ENCODE measurements around the gene CKMT1A.
A peak's percentile ranks its signal among the peaks of the same experiment; 100 is the strongest.
"Not testable (repeated sequence)": the region's sequence is repeated elsewhere in the genome, so short reads cannot be mapped to it uniquely, and the experiment has no call there.

CKMT1A gene

DNA sequence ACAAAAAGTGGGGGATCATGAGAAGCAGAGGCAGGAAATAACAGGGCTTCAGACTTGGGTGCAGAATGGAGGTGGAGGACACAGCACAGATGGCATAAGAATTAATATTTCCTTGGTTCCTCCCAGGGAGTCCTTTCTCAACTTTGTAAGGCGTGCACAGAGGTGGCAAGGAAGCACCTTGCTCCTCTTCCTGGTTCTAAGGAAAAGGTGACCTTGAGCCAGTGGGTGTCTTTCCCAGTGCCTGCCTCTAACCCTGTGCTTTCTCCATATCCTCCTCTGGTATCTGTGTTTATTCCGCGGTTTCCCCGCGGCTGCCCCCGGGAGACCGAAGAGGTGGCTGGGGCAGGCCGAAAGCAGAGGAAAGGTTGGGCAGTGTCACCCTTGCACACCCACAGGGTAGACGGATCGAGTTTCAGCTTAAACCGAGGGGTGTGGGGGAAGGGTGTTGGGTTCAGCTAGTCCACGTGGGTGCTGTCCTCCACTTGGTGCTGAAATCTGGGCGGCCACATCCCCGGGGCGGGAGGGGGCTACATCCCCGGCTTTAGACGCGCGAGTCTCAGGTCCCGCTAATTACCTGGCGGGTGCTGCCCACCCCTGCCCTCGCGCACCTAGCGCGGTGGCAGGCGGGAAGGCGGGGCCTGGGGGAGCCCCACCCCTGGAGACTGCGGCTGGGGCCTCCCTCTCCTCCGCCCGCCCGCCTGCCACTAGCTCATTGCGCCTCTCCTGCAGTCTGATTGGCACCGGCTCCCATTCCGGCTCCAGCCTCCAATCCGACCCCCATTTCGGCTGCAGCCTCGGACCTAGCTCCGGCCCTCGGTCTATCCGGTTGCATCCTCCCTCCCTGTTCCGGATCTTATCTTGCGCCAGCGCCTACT, at the start of gene CKMT1A:
Gene CKMT1A (plus strand): TSS at position 712 of the 875 bp plus-strand sequence. CDS start 192 bp downstream, outside the sequence.
- DNase-seq = not testable (repeated sequence)

DNA sequence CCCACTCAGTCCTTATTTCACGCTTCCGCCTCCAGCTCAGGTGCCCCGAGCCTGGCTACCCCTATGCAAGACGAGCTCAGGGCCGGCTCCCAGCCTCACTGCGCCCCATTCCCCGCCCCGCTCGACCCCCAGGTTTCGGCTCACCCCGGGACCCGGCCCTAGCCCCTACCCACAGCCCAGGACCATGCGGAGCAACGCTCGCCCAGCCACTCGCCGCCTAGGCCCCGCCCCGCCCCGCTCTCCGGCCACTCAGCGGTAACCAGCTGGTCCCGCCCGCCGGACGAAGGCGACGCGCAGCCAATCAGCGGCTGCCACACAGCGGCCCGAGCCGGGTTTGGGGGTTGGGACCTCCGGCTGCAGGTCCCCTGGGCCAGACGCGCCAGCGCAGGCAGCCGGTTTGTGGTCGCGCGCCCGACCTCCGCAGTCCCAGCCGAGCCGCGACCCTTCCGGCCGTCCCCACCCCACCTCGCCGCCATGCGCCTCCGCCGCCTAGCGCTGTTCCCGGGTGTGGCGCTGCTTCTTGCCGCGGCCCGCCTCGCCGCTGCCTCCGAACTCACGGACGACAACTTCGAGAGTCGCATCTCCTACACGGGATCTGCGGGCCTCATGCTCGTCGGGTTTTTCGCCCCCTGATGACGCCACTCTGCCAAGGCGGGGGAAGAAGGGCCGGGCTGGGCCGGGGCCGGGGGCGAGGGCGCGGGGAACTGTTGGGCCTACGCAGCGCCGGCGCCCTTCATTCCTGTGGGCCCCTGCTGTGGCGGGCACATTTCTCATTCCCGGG, 44.8 kb upstream of the CKMT1A start, which contains the start of gene CATSPER2:
Gene CATSPER2 (minus strand): TSS at position 196 of the 781 bp plus-strand sequence. CDS start 783 bp downstream, outside the sequence.
- no peak for DNase-seq

DNA sequence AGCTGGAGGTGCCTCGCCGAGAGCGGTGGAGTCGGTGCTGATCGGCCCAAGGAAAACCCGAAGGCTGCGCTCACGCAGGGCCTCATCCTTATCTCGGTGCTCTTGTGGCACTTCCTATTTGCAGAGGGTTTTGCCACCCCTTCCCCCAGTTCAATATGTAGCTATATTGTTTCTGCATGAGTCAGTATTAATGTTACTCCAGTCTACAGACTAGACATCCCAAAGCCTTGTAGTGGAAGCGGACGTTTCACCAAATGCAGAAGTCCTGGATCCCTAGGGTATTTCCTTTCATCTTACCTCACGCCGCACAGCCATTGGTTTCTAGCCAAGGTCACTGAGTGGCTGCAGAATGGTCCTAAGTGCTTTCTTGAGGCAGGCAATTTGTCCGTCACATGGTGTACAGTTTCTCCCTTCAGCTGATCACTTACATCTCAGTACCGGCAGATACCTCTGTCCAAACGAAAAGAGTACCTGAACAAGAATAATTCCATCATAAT, 44.2 kb upstream of the CKMT1A start:
- not testable (repeated sequence) for DNase-seq

DNA sequence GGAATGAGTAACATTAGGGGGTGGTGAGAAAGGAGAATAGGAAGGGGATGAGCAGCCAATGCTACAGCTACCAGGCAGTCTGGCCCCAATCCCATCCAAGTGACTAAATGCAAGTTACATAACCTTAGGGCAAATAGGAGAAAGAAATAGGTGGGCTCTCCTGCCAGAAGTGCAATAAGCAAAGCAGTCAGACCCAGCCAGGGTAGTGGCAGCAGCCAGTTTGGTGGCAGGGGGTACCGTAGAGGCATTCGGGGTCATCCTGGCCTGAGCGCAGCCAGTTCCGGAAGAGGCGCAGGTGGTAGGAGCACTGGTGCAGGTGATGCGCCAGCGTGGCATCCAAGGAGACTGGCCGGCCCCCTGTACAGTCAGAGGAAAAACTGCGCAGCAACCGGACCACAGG, 33.9 kb upstream of the CKMT1A start:
- DNase-seq = not testable (repeated sequence)

DNA sequence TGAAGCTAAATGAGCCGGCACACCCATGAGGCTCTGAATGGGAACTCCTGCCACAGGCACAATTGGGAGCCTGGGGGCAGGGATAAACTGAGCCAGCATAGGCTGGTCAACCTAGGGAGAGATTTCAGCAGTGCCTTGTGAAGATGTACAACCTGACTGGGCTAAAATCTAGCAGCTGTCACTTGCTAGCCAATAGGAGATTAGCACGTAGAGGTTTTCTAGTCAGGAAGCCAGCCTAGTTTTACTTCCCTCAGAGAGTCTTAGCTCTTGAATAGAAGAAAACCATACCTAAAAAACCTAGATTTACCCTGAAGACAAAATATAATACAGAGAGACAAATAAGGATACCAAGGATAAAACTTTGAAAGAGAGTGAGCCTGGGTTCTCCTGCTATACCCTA, 31.4 kb upstream of the CKMT1A start:
- DNase-seq = not testable (repeated sequence)

DNA sequence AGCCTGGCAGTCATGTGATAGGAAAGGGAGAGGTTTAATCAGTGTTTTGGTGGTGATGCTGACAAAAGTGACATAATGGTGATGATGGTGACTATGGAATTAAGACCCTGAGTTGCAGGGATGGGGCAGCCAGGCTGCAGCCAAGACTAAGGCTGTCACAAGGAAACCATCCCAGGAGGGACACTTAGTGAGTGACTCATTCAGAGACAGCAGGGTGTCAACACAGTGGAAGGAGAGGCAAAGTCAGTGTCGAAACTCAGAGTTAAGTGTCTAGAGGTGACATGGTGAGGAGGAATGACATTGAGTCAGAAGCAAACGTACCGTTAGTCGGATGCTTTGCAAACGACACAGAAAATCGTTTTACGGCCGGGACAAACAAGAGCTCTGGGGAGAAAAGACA, 30.3 kb upstream of the CKMT1A start:
- not testable (repeated sequence) for DNase-seq

DNA sequence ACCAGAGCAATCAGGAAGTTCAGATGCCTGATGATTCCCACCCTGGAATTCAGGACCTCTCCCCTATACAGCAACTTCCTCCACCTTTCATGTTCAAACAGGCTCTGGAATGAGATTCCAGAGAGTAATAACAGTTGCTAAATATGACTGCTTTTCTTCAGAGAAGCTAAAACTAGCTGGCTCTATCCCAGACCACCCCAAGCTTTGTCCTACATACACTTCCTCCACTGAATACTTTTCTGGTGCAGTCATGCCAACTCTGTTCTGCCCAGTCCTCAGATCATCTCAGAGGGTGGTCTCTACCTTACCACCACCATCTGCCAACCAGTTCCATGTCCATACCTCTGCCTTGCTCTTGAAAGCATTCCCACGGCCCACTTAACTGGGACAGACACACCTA, 27.5 kb upstream of the CKMT1A start:
- not testable (repeated sequence) for DNase-seq

DNA sequence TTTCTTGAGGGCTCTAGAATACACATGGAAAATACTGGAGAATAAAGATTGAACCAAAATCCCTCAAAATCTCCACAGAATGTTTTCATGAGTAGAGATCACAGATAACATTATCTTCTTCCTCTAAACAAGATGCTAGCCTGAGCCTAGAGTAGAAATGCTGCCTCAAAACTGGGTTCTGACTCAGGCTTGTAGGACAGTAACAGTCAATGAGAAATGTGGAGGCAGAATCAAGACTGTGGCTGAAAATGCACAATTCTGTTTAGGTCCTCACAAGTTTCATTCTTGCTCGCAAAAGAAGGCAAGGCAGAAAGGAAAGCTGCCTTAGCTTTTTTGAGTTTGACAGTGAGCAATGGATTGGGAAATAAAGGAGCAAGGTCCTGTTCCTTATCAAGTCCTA, 19.5 kb upstream of the CKMT1A start:
- not testable (repeated sequence) for DNase-seq

DNA sequence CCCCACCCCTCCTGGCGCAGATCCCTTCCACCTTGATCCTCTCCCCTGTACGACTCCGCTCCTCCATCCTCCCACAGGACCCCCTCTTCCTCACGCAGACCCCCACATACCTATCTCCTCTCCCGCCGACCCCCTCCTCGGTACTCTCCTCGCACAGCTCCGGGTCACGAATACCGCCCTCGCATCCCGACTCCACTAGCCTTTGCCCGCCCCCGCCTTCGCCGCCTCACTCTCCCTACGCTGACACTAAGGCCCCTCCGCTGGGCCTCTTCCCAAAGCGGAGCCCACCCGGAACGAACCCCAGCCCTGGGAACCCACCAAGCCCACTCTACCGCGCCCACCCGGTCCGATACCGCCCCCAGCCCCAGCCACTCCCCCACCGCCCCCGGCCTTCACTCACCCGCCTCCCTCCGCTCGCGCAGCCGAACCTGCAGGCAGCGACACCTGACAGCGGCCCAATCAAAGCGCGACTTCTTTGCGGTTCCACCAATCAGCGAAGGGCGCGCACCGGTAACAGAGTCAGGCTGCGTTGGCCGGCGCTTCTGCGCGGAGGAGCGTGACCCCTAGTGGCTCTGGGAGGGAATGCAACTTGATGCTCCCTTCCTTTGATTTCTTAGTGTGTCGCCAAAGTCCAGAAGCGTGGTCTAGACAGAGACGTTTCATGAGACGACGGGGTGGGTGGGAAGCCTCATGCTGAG, 3.9 kb upstream of the CKMT1A start:
- DNase-seq = not testable (repeated sequence)

DNA sequence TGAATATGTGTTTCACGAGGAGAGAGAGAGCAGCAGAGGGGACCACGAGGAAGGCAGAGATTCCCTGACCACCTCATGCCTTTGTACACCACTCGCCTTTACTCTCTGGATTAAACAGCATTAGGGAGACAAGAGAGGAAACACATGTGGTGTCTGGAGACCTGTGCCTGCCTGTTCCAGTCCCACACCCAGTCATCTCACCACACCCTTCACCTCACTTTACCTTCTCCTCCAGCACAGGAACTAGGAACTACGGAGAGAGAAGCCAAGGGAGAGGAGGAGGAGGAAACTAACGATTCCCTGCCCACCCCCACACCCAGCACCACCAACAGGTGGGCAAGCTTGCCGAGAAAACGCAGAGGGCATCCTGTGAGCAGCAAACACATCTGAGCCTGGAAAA, 980 bp upstream of the CKMT1A start:
- DNase-seq = not testable (repeated sequence)

DNA sequence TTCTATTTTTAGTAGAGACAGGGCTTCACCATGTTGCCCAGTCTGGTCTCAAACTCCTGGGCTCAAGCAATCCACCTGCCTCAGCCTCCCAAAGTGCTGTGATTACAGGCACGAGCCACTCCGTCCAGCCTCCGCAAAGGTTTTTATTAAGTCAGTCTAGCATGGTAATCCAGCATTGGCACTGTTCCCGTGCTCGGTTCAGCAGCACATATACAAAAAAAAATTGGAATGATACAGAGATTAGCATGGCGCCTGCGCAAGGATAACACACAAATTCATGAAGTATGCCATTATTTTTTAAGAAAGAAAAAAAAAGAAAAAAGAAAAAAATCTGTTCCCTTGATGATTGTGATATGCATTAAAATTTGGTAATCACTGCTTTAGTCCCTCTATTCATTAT, 8.5 kb downstream of the CKMT1A start:
- no peak for DNase-seq

DNA sequence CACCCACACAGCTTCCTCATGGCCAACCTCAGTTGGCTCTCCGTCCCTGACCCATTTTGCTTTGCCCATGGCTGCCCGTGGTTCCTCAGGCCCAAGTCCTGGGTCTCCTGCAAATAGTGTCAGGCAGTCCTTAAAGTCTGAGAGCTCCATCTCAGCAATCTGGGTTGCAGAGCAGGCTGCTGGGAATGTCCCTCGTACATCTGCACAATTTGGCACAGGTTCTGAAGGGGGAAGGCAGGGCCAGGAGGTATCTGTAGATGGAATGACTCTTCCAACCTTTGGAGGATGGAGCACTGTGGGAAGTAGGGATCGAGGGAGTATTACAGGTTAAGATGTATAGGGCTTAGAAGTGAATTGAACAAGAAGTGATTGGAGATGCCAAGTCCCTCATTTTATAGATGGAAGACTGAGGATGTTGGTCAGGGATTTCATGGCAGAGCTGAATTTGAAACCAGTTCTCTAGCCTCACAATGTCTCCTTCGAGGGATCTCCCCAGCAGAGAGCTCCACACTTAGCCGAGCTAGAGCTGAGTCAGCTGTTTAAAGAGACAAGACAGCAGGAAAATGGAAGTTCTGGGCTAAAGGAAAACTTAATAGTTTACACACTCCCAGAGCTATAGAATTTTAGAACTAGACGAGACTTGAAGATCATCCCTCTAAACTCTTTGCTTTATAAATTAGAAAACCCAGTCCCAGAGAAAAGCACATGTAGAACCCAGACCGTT, 9.2 kb downstream of the CKMT1A start:
- no peak for DNase-seq

DNA sequence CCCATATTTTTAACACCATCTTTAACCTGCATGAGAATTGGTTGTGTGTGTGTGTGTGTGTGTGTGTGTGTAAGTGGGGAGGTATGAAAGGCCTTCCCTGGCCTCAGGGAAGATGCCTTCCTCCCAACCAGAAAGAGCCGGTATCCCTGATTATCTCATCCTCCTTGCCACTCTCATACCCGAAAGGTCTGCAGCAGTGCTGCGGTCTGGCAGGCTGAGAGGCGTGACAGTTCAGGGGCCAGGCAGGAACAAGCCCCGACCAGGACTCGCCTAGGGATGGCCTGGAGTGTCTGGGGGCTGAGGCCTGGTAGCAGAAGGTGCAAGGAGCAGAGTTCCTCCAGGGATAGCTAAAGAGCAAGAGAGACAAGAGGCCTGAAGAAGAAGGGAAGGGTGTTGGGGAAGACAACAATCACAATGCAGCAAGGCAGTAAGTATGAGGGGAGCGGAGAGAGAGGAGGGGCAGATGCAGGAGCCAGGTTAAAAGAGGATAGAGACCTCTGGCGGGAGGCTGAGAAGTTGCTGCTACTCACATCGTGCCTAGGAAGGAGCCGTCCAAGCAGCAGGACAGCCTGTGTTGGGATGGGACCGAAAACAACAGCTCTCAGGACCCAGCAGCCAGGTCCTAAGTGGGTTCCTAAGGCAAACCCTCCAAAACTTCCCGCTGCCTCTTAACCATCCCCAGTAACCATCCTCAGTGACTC, 16.9 kb downstream of the CKMT1A start:
- not testable (repeated sequence) for DNase-seq

DNA sequence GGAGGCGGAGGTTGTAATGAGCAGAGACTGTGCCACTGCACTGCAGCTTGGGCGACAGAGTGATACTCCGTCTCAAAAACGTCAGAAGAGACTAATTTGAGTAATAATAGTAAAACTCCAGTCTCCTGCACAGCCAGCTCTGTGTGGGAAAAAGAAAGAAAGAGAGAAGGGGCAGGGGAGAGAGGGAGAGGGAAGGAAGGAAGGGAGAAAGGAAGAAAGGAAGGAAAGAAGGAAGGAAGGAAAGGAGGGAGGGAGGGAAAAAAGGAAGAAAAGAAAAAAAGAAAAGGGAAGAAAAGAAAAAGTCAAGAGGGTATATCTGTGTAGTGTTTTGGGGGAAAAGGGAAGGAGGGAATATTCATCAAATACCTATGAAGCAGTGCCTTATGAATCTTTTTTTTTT, 29.5 kb downstream of the CKMT1A start:
- no peak for DNase-seq

DNA sequence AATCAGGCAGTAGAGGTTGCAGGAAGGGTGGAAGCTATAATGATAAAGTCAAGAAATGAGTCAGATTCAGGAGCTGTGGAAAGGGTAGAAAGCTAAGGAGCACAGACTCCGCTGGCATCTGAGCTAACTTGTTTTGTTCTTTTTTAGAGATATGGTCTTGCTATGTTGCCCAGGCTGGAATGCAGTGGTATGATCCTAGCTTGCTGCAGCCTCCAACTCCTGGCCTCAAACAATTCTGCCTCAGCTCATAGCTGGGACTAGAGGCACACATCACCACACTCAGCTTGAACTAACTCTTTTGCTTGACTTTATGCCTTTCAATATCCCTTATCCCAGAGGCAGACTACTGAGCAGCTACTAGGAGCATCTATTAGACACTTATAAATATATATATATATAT, 32.6 kb downstream of the CKMT1A start:
- DNase-seq = not testable (repeated sequence)

DNA sequence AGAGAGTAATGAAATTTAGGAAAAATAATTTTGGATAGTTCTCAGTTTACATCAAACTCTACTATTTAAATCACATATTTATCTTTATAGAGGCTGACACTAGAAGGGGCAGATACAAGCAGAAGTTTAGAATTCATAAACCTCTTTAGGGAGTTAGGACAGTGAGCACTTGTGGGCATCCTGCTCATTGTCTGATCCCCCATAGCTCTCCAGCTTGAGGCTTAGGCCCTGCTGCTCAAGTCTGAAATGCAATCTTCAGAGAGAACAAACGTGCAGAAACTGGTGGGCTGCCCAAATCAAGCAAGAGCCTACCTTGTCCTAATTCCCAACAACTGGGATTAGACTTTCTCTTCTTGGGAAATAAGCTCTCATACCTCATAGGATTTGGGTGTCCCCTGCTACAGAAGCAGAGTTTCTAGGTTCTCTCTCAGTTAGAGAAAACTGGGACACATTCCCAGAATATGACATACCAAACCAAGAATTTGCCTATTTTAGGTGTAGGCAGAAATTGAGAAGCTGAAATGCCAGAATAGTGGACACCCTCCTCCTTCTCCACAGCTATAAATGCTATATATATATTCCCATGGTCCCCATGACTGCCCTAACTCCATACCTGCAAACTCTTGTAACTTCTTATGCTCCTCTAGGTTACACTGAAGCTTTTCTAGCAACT, 34.5 kb downstream of the CKMT1A start:
- DNase-seq = not testable (repeated sequence)

DNA sequence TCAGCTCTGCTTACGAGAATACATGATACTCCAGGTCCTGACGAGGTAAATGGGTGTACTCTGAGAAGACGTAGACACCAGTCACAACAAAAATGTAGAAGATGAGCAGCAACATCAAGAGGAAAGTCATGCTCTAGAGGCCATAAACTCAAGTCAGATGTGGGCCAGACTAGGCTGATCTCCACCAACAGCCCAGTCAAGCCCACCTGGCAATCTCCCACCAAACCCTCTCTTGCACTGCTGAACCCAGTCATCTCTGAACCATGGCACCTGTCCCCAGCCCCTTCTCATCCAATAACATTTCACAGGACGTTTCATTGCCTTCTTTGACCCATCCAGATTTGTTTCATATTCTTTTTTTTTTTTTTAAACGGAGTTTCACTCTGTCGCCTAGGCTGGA, 41.8 kb downstream of the CKMT1A start:
- DNase-seq = no peak

DNA sequence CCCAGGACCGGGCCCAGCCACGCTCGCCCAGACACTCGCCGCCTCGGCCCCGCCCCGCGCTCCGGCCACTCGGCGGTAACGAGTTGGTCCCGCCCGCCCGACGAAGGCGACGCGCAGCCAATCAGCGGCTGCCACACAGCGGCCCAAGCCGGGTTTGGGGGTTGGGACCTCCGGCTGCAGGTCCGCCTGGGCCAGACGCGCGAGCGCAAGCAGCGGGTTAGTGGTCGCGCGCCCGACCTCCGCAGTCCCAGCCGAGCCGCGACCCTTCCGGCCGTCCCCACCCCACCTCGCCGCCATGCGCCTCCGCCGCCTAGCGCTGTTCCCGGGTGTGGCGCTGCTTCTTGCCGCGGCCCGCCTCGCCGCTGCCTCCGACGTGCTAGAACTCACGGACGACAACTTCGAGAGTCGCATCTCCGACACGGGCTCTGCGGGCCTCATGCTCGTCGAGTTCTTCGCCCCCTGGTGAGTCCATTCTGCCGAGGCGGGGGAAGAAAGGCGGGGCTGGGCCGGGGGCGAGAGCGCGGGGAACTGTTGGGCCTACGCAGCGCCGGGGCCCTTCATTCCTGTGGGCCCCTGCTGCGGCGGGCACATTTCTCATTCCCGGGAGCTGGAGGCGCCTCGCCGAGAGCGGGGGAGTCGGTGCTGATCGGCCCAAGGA, 52.7 kb downstream of the CKMT1A start, which contains the start of gene PDIA3:
Gene PDIA3 (plus strand): TSS at position 194 of the 658 bp plus-strand sequence. CDS start 102 bp downstream, at position 296.
- DNase-seq = peak; percentile 23

DNA sequence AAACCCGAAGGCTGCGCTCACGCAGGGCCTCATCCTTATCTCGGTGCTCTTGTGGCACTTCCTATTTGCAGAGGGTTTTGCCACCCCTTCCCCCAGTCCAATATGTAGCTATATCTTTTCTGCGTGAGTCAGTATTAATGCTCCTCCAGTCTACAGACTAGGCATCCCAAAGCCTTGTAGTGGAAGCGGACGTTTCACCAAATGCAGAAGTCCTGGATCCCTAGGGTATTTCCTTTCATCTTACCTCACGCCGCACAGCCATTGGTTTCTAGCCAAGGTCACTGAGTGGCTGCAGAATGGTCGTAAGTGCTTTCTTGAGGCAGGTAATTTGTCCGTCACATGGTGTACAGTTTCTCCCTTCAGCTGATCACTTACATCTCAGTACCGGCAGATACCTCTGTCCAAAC, 53.2 kb downstream of the CKMT1A start:
- not testable (repeated sequence) for DNase-seq

DNA sequence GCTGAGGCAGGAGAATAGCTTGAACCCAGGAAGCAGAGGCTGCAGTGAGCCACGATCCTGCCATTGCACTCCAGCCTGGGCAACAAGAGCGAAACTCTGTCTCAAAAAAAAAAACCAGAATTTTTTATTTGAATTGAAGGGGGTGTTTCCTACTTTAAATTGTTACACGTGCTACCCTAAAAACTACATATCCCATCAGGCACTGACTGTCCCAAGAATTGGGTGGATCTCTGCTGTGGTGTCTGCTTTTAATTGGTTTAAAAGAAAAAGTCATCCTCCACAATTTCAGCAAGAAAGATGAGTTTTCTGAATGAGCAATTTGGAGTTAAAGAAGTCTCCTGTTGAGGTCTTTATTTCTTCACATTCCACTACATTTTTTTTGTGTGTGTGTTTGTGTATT, 54.7 kb downstream of the CKMT1A start:
- no peak for DNase-seq
